SU-DHL-6 (cell line): ENCODE results near the gene TAS2R60.
"Not testable (repeated sequence)": the region's sequence is repeated elsewhere in the genome, so short reads cannot be mapped to it uniquely, and the experiment has no call there.

Experiments
- H2AFZ ChIP-seq: fragments of 200-600 bp; sonication (generic); 2 replicates; pipeline ENCODE4 v1.6.1; 2014; ENCODE audit warnings: low read depth, mild to moderate bottlenecking, moderate library complexity, mixed read lengths, antibody characterized with exemption, low read length; ENCODE audit not compliant: severe bottlenecking
- H3F3A ChIP-seq: fragments of 200-600 bp; shearing (Covaris generic); 2 replicates; pipeline ENCODE4 v1.6.0; 2016; ENCODE audit warnings: antibody characterized with exemption, mild to moderate bottlenecking; ENCODE audit not compliant: insufficient read depth
- H3K27ac ChIP-seq: fragments of 200-600 bp; sonication (generic); 2 replicates; pipeline ENCODE4 v1.5.1; 2016; ENCODE audit warnings: low read depth, mild to moderate bottlenecking, low read length, moderate library complexity, mixed read lengths
- H3K27me3 ChIP-seq: fragments of 200-600 bp; sonication (generic), shearing (Covaris generic); 2 replicates; pipeline ENCODE4 v1.6.0; 2014; ENCODE audit warnings: mild to moderate bottlenecking, low read length
- H3K36me3 ChIP-seq: fragments of 200-600 bp; sonication (generic); 2 replicates; pipeline ENCODE4 v1.6.1; 2014; ENCODE audit warnings: mild to moderate bottlenecking, low read length, mixed read lengths
- H3K4me2 ChIP-seq: fragments of 300-600, 200-600 bp; shearing (Covaris generic), sonication (generic); 2 replicates; pipeline ENCODE4 v1.6.0; 2014; ENCODE audit warnings: low read length, low read depth, mild to moderate bottlenecking; ENCODE audit not compliant: poor library complexity, severe bottlenecking
- H3K4me3 ChIP-seq: fragments of 200-600 bp; sonication (generic); 2 replicates; pipeline ENCODE4 v1.5.1; 2014; ENCODE audit warnings: antibody characterized with exemption, low read length, mild to moderate bottlenecking, mixed read lengths; ENCODE audit not compliant: insufficient read depth, poor library complexity, severe bottlenecking
- H3K79me2 ChIP-seq: fragments of 200-600 bp; sonication (generic); 2 replicates; pipeline ENCODE4 v1.6.1; 2014; ENCODE audit warnings: mild to moderate bottlenecking, low read length, moderate library complexity; ENCODE audit not compliant: insufficient read depth
- H3K9ac ChIP-seq: fragments of 200-600 bp; sonication (generic); 2 replicates; pipeline ENCODE4 v1.7.0; 2014; ENCODE audit warnings: mild to moderate bottlenecking, low read length
- H3K9me2 ChIP-seq: fragments of 200-600 bp; sonication (generic); replicated peaks from 2 replicates; pipeline ENCODE4 v1.6.1; 2014; ENCODE audit warnings: low read length; ENCODE audit not compliant: insufficient read depth
- H3K9me3 ChIP-seq: fragments of 200-600 bp; sonication (generic); 2 replicates; pipeline ENCODE4 v1.6.1; 2014; ENCODE audit warnings: low read length, mixed read lengths; ENCODE audit not compliant: insufficient read depth
- H4K20me1 ChIP-seq: fragments of 200-600 bp; sonication (generic); 2 replicates; pipeline ENCODE4 v1.6.1; 2014; ENCODE audit warnings: low read depth, mild to moderate bottlenecking, antibody characterized with exemption, low read length, moderate library complexity, mixed read lengths
- CTCF ChIP-seq: fragments of 200-600 bp; sonication (generic); IDR thresholded peaks from one replicate; pipeline ENCODE4 v1.5.1; 2017; ENCODE audit warnings: antibody characterized with exemption, mild to moderate bottlenecking, low read length, moderate library complexity; ENCODE audit not compliant: insufficient read depth, poor library complexity, severe bottlenecking
- EZH2phosphoT487 ChIP-seq: fragments of 200-600 bp; sonication (generic), shearing (Covaris generic); conservative IDR thresholded peaks from 2 replicates; pipeline ENCODE4 v1.6.1; 2018; ENCODE audit warnings: mild to moderate bottlenecking, antibody characterized with exemption, low read length, moderate library complexity, mixed read lengths

Gene TAS2R60

GRCh38 chr7:143463957-143464356 is 20.7 kb downstream of the TAS2R60 start:
- no peak overlapping the region for H2AFZ ChIP-seq
- H3K79me2 ChIP-seq = no peaks in the 10 kb centered on the region
- no peak overlapping the region for H3K27ac ChIP-seq
- no peaks in the 10 kb centered on the region for H3K9me2 ChIP-seq
- no peaks in the 10 kb centered on the region for H3K9me3 ChIP-seq
- no peaks in the 10 kb centered on the region for H3K36me3 ChIP-seq
- H3K9ac ChIP-seq = no peak overlapping the region
- no peak overlapping the region for H3K4me3 ChIP-seq
- no peak for TF ChIP-seq EZH2phosphoT487
- TF ChIP-seq CTCF = no peak
- H3K27me3 ChIP-seq = no peaks in the 10 kb centered on the region
- no peaks in the 10 kb centered on the region for H3F3A ChIP-seq
- H4K20me1 ChIP-seq = no peaks in the 10 kb centered on the region
- no peak overlapping the region for H3K4me2 ChIP-seq

- Histone ChIP-seq H3K27ac (no peak overlapping the region), H3K9me3 (no peaks in the 10 kb centered on the region), H3K79me2 (no peaks in the 10 kb centered on the region), H3F3A (no peaks in the 10 kb centered on the region), H3K9me2 (no peaks in the 10 kb centered on the region), H2AFZ (no peak overlapping the region), H4K20me1 (no peaks in the 10 kb centered on the region), H3K36me3 (no peaks in the 10 kb centered on the region), H3K4me2 (no peak overlapping the region), H3K9ac (no peak overlapping the region), H3K4me3 (no peak overlapping the region), H3K27me3 (no peaks in the 10 kb centered on the region)
- TF ChIP-seq CTCF (no peak), EZH2phosphoT487 (no peak)
Observed at GRCh38 chr7:143467724-143468123, 24.5 kb downstream of the TAS2R60 start.

- not testable (repeated sequence) for H3K9me3 ChIP-seq, H4K20me1 ChIP-seq, H3K27me3 ChIP-seq, H3K27ac ChIP-seq, H3K36me3 ChIP-seq, H3K9ac ChIP-seq, H3K4me3 ChIP-seq, H3K9me2 ChIP-seq, H3K4me2 ChIP-seq, H2AFZ ChIP-seq, H3F3A ChIP-seq, H3K79me2 ChIP-seq
Observed at GRCh38 chr7:143472071-143472689, 28.9 kb downstream of the TAS2R60 start.

- no peak within 1 kb of the TSS for H2AFZ ChIP-seq
- H3K79me2 ChIP-seq = no peaks in the 10 kb centered on the region
- no peak within 1 kb of the TSS for H3K27ac ChIP-seq
- H3K9me2 ChIP-seq = no peaks in the 10 kb centered on the region
- no peaks in the 10 kb centered on the region for H4K20me1 ChIP-seq
- H3F3A ChIP-seq = no peaks in the 10 kb centered on the region
- no peak within 1 kb of the TSS for H3K9ac ChIP-seq
- TF ChIP-seq EZH2phosphoT487 (no peak), CTCF (no peak)
- no peak within 1 kb of the TSS for H3K4me3 ChIP-seq
- H3K27me3 ChIP-seq = no peaks in the 10 kb centered on the region
- no peak within 1 kb of the TSS for H3K4me2 ChIP-seq
- H3K36me3 ChIP-seq = no peaks in the 10 kb centered on the region
- H3K9me3 ChIP-seq = no peaks in the 10 kb centered on the region
Observed at GRCh38 chr7:143477501-143478150, 34.4 kb downstream of the TAS2R60 start, which contains the start of gene TAS2R41. TAS2R41 (plus strand) TSS chr7:143477873; CDS start chr7:143477873, 0 bp downstream.
